Liver (tissue), 9 donors: ENCODE measurements around the gene RET. TPM values are rescaled to one million over a fixed set of nuclear protein-coding genes. Genes with fewer than 3 reads are reported as not detected.

Experiments
- DNase-seq: peaks from one replicate; pipeline ENCODE4 v3.0.0-alpha.2; 2017; ENCODE audit warnings: low spot score
- H3K27ac ChIP-seq, 2 donors: one replicate each; pipeline ENCODE4 v1.7.0; 2013; ENCODE audit warnings: inconsistent platforms in 2 of 2, low read length in 2 of 2, control low read depth in 1 of 2, low read depth in 1 of 2, mild to moderate bottlenecking in 1 of 2
- H3K27me3 ChIP-seq, 4 donors: one replicate each; pipeline versions ENCODE4 v1.6.1 to v1.7.0; 2013; ENCODE audit warnings: low read length in 3 of 4, inconsistent platforms in 1 of 4, mild to moderate bottlenecking in 1 of 4, moderate library complexity in 1 of 4; ENCODE audit not compliant: control insufficient read depth in 4 of 4, insufficient read depth in 4 of 4
- H3K36me3 ChIP-seq, 4 donors: one replicate each; pipeline versions ENCODE4 v1.6.1 to v1.7.0; 2013; ENCODE audit warnings: low read length in 3 of 4, mild to moderate bottlenecking in 3 of 4, low read depth in 1 of 4, moderate library complexity in 1 of 4; ENCODE audit not compliant: control insufficient read depth in 4 of 4, insufficient read depth in 3 of 4
- H3K4me1 ChIP-seq, 4 donors: one replicate each; pipeline versions ENCODE4 v1.6.1 to v1.7.0; 2013; ENCODE audit warnings: low read length in 3 of 4, mild to moderate bottlenecking in 3 of 4, moderate library complexity in 1 of 4; ENCODE audit not compliant: control insufficient read depth in 4 of 4, insufficient read depth in 4 of 4
- H3K4me3 ChIP-seq, 3 donors: one replicate each; pipeline versions ENCODE4 v1.6.1 to v1.7.0; 2013; ENCODE audit warnings: low read length in 3 of 3, control low read depth in 1 of 3, low read depth in 1 of 3, mild to moderate bottlenecking in 1 of 3
- H3K9ac ChIP-seq, 2 donors: one replicate each; pipeline ENCODE4 v1.7.0; 2013; ENCODE audit warnings: low read length in 2 of 2, mild to moderate bottlenecking in 2 of 2, moderate library complexity in 2 of 2, control low read depth in 1 of 2, low read depth in 1 of 2
- H3K9me3 ChIP-seq, 4 donors: one replicate each; pipeline versions ENCODE4 v1.6.1 to v1.7.0; 2013; ENCODE audit warnings: low read length in 3 of 4; ENCODE audit not compliant: control insufficient read depth in 4 of 4
- ATF3 ChIP-seq: IDR thresholded peaks from 2 replicates; pipeline ENCODE4 v1.6.1; 2016; ENCODE audit warnings: antibody characterized with exemption
- CTCF ChIP-seq: fragments of 150-350 bp; IDR thresholded peaks from 2 replicates; pipeline ENCODE4 v1.5.1; 2017; ENCODE audit warnings: improper control_type of control experiment, low read depth, low read length; ENCODE audit not compliant: missing input control
- EGR1 ChIP-seq, 2 donors: IDR thresholded peaks; 2 replicates each; pipeline ENCODE4 v1.6.1; 2016 to 2018; ENCODE audit warnings: antibody characterized with exemption in 2 of 2, low read depth in 2 of 2
- FOXA1 ChIP-seq: IDR thresholded peaks from 2 replicates; pipeline ENCODE4 v1.6.1; 2016; ENCODE audit warnings: antibody characterized with exemption
- FOXA2 ChIP-seq: IDR thresholded peaks from 2 replicates; pipeline ENCODE4 v1.6.1; 2016; ENCODE audit warnings: antibody characterized with exemption
- GABPA ChIP-seq, 2 donors: IDR thresholded peaks in 1 of 2; conservative IDR thresholded peaks in 1 of 2; 2 replicates each; pipeline ENCODE4 v1.6.1; 2016; ENCODE audit warnings: antibody characterized with exemption in 2 of 2, mild to moderate bottlenecking in 1 of 2, moderate library complexity in 1 of 2
- HNF4A ChIP-seq, 2 donors: conservative IDR thresholded peaks; 2 replicates each; pipeline ENCODE4 v1.6.1; 2016; ENCODE audit warnings: antibody characterized with exemption in 2 of 2, mild to moderate bottlenecking in 2 of 2
- HNF4G ChIP-seq: IDR thresholded peaks from 2 replicates; pipeline ENCODE4 v1.6.1; 2016; ENCODE audit warnings: antibody characterized with exemption
- JUND ChIP-seq, 2 donors: IDR thresholded peaks; 2 replicates each; pipeline ENCODE4 v1.6.1; 2016; ENCODE audit warnings: antibody characterized with exemption in 2 of 2
- MAX ChIP-seq: IDR thresholded peaks from 2 replicates; pipeline ENCODE4 v1.6.1; 2016; ENCODE audit warnings: antibody characterized with exemption
- NR2F2 ChIP-seq: IDR thresholded peaks from 2 replicates; pipeline ENCODE4 v1.6.1; 2016; ENCODE audit warnings: antibody characterized with exemption
- RAD21 ChIP-seq, 2 donors: IDR thresholded peaks; 2 replicates each; pipeline ENCODE4 v1.6.1; 2016; ENCODE audit warnings: antibody characterized with exemption in 2 of 2, mild to moderate bottlenecking in 2 of 2
- REST ChIP-seq: IDR thresholded peaks from 2 replicates; pipeline ENCODE4 v1.6.1; 2016; ENCODE audit warnings: antibody characterized with exemption, mild to moderate bottlenecking
- RXRA ChIP-seq, 2 donors: IDR thresholded peaks; 2 replicates each; pipeline ENCODE4 v1.6.1; 2017 to 2018; ENCODE audit warnings: antibody characterized with exemption in 2 of 2, mild to moderate bottlenecking in 1 of 2
- SP1 ChIP-seq: IDR thresholded peaks from 2 replicates; pipeline ENCODE4 v1.6.1; 2018; ENCODE audit warnings: antibody characterized with exemption, mild to moderate bottlenecking
- TAF1 ChIP-seq: conservative IDR thresholded peaks from 2 replicates; pipeline ENCODE4 v1.6.1; 2016; ENCODE audit warnings: antibody characterized with exemption, mild to moderate bottlenecking
- YY1 ChIP-seq: IDR thresholded peaks from 2 replicates; pipeline ENCODE4 v1.6.1; 2016; ENCODE audit warnings: antibody characterized with exemption, mild to moderate bottlenecking
- ZBTB33 ChIP-seq: IDR thresholded peaks from 2 replicates; pipeline ENCODE4 v1.6.1; 2016; ENCODE audit warnings: antibody characterized with exemption
- WGBS: extraction: QIAGEN DNeasy Blood & Tissue Kit; methylation state at CpG from one replicate; pipeline ENCODE4 v1.1.7; 2013; 5-methylcytosine and 5-hydroxymethylcytosine counted together
- polyA plus RNA-seq, 2 donors: library from polyadenylated mRNA; stranded (reverse) in 1 of 2; unstranded in 1 of 2; fragments of 200-250 nt in 1 of 2; fragments of >200 nt in 1 of 2; fragmentation: Nextera tagmentation in 1 of 2; extraction: Ambion mirVana in 1 of 2; gene quantifications; one replicate each; pipeline versions ENCODE4 v1.2.1 to v1.2.3, GENCODE V29; 2013 to 2015
- total RNA-seq, 2 donors: library from RNA; depleted of rRNA; stranded (reverse); fragments of >200 nt; gene quantifications; one replicate each; pipeline ENCODE4 v1.2.3, GENCODE V29; 2014
- donor health status: healthy.
- donor health status: healthy.
- donor health status: healthy.
- donor health status: healthy.
- donor health status: healthy.

The RET gene
- total and polyA plus RNA-seq, 4 donors: 0.09 to 2.5 (median 0.33) TPM; not detected in 1

GRCh38 chr10:43120116-43120928, 43.5 kb downstream of the RET start:
- no peak for DNase-seq
- H3K36me3 ChIP-seq: no peaks in the 10 kb centered on the region
- H3K4me1 ChIP-seq: peaks cover 0 to 6% (median 2%) of the 10 kb centered on the region in 4 donors
- TF ChIP-seq JUND (IDR thresholded peaks at IDR 0.05) (no peak), NR2F2 (no peak), TAF1 (no peak), FOXA2 (no peak), REST (no peak), MAX (no peak), ATF3 (no peak), EGR1 (IDR thresholded peaks at IDR 0.05; ENCODE audit: low read depth in 2 of 2) (no peak), FOXA1 (no peak), SP1 (no peak), RAD21 (IDR thresholded peaks at IDR 0.05) (no peak), YY1 (no peak), HNF4A (conservative IDR thresholded peaks at IDR 0.05) (no peak), RXRA (IDR thresholded peaks at IDR 0.05) (no peak)
- 84% methylated on average over 19 of the region's 19 CpGs for WGBS
- no peak overlapping the region for H3K9ac ChIP-seq
- no peaks in the 10 kb centered on the region for H3K27me3 ChIP-seq
- no peak overlapping the region for H3K27ac ChIP-seq
- no peak overlapping the region for H3K4me3 ChIP-seq
- no peaks in the 10 kb centered on the region for H3K9me3 ChIP-seq

- H3K9ac ChIP-seq: no peak overlapping the region
- no peaks in the 10 kb centered on the region for H3K36me3 ChIP-seq
- no peak overlapping the region for H3K27ac ChIP-seq
- no peak overlapping the region for H3K4me3 ChIP-seq
- no peak for DNase-seq
- H3K27me3 ChIP-seq: no peaks in the 10 kb centered on the region
- WGBS: 75% methylated on average over 3 of the region's 3 CpGs
- TF ChIP-seq HNF4A (conservative IDR thresholded peaks at IDR 0.05) (no peak), NR2F2 (no peak), JUND (IDR thresholded peaks at IDR 0.05) (no peak), RAD21 (IDR thresholded peaks at IDR 0.05) (no peak), CTCF (no peak), ATF3 (no peak), RXRA (IDR thresholded peaks at IDR 0.05) (no peak), ZBTB33 (no peak), YY1 (no peak), EGR1 (IDR thresholded peaks at IDR 0.05; ENCODE audit: low read depth in 2 of 2) (no peak), HNF4G (no peak), FOXA1 (no peak), GABPA (IDR thresholded peaks at IDR 0.05 in 1 of 2, conservative IDR thresholded peaks at IDR 0.05 in 1 of 2) (no peak), SP1 (no peak), TAF1 (no peak), MAX (no peak), REST (no peak), FOXA2 (no peak)
- H3K4me1 ChIP-seq: peaks cover 0 to 6% (median 2%) of the 10 kb centered on the region in 4 donors
- no peaks in the 10 kb centered on the region for H3K9me3 ChIP-seq
Measured at GRCh38 chr10:43120929-43121314, 44.1 kb downstream of the RET start.
